NCI-H2107 treated with DMSO at 0.1 percent for 48 hours (cell line): ENCODE data around the gene DDX42.

Experiments used
- DNase-seq: peaks from one replicate; lab custom pipeline; 2025; ENCODE audit not compliant: unreplicated experiment; lab: John Stamatoyannopoulos, UW

The DDX42 gene

DNA sequence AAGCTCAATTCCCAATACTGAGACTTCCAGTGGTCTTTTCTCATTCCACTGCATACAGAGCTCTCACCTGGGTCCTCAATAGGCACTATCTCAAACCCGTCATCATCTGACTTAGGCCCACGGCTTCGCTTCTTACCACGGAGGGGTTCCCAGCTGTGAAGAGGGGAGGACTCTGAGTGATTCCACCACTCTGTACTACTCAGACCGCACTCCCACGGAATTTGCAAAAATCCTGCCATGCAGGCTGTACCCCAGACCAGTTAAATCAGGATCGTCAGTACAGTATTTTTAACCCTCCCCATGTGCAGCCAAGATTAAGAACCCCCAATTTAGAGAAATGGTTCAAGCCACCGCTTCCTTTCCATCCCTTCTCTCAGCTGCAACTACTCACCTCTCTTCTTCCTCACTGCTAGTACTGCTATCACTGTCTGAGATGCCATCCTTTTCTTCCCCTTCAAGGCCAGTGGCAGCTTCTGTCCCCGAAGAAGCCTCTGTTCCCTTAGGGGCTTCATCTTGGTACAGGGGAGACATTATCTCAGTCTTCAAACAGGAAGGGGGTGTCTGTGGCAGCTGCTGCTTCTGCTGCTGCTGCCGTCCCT, 47.1 kb downstream of the DDX42 start:
- DNase-seq, result no peak

GRCh38 chr17:63821804-63822203, 47.8 kb downstream of the DDX42 start:
- DNase-seq, result no peak

GRCh38 chr17:63822537-63822936, 48.6 kb downstream of the DDX42 start:
- DNase-seq, result no peak

DNA sequence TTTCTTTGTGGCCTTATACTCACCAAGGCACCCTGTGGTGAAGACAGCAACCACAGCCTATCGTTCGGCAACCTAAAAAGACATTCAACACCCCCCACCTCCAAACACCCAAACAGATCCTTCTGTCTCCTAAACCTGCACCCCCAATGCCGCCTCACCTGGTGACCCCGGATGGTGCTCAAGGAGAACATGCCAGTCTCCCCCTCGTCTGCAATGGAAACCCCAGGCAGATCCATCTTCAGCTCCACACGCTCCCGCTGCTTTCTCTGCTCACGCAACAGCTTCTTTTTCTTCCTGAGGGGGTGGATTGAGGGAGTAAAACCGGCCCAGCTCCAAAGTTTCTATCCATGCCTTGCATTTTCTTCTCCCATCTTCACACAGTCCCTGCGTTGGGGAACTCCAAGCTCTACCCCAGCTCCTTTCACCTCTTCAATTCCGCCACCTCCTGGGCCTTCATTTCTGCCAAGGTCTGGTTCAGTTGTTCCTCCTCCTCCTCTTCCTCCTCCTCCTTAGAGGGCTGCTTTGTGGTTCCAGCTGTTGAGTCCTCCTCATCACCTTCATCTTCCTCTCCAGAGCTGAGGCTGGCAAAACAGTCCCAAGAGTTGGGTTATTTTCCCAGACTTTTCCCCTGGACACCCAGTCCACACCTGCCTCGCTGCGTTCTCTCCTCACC, 49.8 kb downstream of the DDX42 start:
- DNase-seq, result no peak

- no peak for DNase-seq
These were observed 50.4 kb downstream of the DDX42 start for GRCh38 chr17:63824362-63824761.

DNA sequence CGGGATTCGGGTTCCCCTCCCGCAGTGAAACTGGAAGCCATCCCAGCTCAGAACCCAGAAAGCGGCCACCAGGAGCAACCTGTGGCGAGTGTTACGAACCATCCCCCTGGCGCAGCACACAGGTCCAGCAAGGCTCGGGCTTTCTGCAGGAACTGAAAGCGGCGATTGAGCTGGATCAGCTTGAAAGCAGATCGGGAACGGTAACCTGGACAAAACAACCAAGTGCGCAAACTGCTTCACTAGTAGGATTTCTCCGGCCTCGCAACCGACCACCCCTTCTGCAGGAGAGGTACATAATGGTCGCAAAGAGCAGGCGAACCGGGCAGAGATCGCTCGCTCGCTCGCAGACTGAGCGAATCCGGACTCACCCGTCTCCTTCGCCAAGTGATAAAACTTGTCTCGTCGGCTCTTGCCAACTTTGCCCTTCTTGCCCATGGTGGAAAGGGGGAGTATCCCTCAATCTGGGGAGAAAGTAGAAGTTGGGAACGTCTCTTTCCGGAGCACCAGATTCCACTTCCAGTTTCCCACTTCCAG, 52.6 kb downstream of the DDX42 start:
- no peak for DNase-seq

DNA sequence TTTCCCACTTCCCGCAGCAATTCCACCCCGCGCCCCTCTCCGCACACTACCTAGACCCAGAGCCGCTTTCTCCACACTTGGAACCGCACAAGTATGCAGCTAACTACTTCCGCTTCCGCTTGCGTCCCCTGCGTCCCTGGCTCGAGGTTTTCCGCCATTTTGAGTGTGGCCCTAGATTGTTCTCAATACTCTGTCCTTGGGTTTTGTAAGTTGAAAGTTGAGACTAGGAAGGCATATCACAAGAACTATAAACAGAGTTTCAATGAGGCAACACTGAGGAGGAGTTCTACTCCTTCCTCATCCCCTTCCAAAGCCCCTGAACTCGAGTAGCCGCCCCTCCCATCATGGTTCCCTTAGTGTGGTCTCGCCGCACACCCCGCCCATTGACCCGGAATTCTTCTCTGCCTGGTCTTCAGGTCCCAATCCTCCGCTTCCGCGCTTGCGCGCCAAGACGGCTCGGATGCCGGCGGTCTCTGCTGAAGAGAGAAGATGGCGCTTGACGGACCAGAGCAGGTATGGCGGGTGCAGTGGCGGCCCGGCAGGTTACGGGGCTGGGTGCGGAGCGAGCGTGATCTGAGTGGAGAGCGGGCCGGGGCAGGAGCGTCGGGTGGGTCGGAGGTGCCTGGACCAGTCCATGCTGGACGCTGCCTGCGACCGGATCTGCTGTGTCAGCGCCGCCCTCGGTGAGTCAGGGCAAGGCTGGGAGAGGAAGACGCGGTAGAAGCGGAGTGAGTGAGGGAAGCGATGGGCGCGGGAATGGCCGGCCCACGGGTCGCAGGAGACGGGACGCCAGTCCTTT, 53.2 kb downstream of the DDX42 start, which contains the start of the genes FTSJ3 and PSMC5:
FTSJ3 (minus strand) TSS at position 662 of the 799 bp plus-strand sequence. CDS start 761 bp downstream, outside the sequence.
PSMC5 (plus strand) TSS at position 430 of the 799 bp plus-strand sequence; CDS start at position 490, 60 bp downstream.
- peak; percentile 96 for DNase-seq

- DNase-seq, result no peak
These were observed 53.8 kb downstream of the DDX42 start for GRCh38 chr17:63827801-63828221.

DNA sequence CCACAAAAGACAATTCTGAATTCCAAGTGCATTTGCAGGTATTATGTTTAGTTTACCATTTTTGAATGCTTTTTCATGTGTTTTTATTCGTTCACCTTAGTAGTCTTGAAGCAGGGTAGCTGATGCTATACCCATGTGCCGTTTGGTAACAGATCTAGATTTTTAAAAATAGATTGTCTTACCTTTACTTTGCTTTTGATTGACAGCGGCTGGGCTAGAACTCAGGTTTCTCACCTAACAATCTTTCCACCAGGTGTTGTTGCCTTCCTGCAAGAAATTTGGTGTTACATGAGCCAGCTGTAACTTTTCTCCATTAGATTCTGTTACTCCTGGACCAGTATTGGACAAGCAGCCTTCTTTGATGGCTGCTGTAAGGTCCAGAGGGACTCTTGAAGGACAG, 55.0 kb downstream of the DDX42 start:
- DNase-seq, result no peak

DNA sequence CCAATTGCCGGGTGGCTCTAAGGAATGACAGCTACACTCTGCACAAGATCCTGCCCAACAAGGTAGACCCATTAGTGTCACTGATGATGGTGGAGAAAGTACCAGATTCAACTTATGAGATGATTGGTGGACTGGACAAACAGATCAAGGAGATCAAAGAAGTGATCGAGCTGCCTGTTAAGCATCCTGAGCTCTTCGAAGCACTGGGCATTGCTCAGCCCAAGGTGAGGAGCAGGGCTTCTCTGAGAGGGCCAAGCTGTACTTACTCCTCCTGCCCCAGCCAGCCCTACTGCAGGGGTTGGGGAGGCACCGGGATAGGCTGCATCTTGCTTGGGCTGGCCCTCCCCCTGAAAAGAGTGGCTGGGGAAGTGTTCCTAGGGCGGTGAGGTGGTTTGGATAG, 56.3 kb downstream of the DDX42 start:
- no peak for DNase-seq

DNA sequence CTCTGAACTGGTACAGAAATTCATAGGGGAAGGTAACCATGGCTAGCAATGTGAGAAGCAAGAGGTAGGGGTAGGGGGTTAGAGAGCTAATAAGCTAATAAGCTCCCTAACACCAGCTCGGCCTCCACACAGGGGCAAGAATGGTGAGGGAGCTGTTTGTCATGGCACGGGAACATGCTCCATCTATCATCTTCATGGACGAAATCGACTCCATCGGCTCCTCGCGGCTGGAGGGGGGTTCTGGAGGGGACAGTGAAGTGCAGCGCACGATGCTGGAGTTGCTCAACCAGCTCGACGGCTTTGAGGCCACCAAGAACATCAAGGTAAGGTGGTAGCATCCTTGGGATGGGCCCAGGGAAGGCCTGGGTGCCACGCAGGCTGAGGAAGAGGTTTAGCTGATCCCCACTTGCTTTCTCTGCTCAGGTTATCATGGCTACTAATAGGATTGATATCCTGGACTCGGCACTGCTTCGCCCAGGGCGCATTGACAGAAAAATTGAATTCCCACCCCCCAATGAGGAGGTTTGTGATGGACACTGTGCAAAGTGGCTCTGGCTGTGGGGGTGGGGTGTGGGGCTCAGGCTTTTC, 57.0 kb downstream of the DDX42 start:
- DNase-seq, result no peak

DNA sequence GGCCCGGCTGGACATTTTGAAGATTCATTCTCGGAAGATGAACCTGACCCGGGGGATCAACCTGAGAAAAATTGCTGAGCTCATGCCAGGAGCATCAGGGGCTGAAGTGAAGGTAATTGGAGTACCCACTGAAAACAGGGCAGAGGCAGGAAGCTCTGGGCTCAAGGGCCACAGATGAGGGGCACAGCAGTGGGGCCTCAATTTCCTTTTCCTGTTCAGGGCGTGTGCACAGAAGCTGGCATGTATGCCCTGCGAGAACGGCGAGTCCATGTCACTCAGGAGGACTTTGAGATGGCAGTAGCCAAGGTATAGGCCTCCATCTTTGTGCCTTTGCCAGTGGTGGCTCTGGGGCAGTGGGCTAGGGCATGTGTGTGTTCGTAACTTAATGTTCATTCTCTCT, 57.5 kb downstream of the DDX42 start:
- no peak for DNase-seq

GRCh38 chr17:63832014-63832413, 58.0 kb downstream of the DDX42 start:
- no peak for DNase-seq

DNA sequence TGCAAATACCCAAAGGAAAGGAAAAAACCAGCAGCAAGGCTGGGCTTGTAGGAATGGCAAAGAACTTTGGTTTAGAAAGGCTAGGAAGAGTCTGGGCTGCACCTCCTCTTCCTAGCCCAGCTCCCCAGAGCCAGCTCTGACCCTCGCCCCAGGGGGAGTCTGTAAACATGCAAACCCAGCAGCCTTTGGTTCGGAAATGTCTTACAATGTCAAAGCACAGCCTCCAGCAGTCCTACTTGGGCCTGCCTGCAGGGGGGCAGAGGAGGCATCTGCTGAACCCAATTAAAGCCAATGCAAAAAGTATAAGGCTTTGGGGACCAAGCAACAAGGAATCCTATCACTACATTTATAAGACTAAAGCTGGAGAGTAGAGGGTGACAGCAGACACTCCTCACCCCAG, 58.5 kb downstream of the DDX42 start:
- DNase-seq, result no peak

DNA sequence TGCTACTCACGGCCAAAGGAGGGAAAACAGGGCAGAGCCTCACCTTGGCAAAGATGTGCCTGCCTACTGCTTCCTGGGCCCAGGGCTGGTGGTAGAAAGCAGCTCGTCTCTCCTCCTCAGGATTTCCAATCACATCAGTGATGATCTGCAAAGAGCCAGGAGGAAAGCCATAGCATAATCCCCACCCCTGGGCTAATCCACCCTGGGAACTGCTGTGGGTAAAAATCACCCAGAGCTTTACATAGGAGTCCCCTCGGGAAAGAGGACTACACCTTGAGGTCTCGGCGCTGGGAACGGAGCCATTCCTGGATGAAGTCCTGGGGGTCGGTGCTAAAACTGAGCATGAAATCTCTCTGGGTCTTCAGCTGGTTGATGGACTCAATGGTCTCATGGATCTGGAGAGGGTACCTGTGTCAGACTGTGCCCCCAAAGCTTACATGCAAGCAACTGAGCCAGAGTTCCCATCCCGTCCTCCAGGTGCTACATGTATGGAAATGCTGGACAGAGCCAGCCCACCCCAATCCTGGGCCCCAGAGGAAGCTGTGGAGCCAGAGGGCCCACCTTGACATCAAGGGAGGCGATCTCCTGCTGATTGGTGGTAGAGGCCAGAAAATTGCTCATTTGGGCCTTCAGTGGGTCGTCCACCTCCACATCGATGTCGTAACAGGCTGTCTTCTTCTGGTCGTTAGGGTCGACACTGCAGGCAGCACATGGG, 59.2 kb downstream of the DDX42 start:
- no peak for DNase-seq

GRCh38 chr17:63833741-63834373, 59.9 kb downstream of the DDX42 start:
- no peak for DNase-seq

GRCh38 chr17:63834431-63835166, 60.6 kb downstream of the DDX42 start:
- peak; percentile 81 for DNase-seq

DNA sequence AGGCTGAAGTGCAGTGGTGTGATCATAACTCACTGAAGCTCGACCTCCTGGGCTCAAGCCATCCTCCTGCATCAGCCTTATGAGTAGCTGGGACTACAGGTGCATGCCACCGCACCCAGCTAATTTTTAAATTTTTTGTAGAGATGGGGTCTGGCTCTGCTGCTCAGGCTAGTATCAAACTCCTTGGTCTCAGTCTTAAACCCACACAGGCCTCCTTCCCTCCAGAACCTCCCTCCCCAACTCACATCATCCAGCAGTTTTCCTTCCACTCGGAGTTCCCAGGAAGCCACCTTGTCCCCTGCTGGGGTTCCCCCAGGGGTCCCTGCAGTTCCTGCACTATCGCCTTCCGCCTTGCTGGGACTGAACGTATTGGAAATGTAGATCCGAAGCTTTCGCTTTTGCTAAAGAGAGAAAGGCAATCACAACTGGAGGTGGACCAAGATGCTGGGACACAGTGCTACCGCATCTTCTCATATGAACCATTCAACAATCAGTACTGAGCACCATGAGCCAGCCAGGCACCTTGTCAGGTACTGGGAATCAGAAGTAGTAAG, 61.3 kb downstream of the DDX42 start:
- DNase-seq, result no peak

GRCh38 chr17:63836811-63837210, 62.8 kb downstream of the DDX42 start:
- DNase-seq, result no peak
